T-helper 22 cell (primary cell): Measurements from ENCODE around the gene SLIT1.
"Not testable (repeated sequence)": the region's sequence is repeated elsewhere in the genome, so short reads cannot be mapped to it uniquely, and the experiment has no call there.

ENCODE experiments used
- DNase-seq: peaks from one replicate; pipeline ENCODE4 v3.0.0-alpha.2; 2020; ENCODE audit warnings: low read depth

SLIT1 gene

GRCh38 chr10:97042716-97043562 is 142.8 kb downstream of the SLIT1 start:
- no peak for DNase-seq

DNA sequence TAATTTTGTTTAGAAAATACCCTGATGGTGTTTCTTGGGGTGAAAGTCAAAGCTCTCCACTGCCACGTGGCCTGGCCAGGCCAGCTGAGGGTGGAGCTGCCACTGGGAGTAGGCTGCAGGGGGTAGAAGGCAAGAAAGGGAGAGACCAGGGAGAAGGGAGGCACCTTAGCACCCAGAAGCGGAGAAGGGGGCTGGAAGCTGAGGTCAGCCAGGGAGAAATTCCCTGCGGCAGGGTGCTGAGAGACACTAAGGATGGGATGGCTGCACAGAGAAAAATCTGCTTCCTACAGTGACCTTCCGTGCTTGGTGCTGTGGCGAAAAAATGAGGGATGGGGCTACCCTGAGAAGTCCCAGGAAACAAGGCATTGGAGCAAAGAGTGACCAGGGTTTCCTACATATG is 143.7 kb downstream of the SLIT1 start:
- DNase-seq, result no peak

DNA sequence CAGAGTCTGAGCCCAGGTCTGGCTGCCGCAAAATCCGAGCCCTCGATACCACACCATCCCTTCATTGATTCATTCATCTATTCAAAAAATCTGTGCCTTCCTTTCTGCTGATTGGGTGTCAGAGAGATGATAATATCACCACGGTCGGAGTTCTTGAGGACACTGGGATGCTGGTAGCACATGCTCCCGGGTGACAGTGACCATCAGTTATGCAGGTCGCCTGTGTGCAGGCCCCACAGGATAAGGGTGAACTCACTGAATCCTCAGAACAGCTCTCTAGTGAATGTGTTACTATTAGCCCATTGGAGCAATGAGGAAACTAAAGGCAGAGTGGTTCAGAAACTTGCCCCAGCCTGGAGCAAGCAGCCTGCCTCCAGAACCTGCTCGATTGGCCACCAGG is 145.1 kb downstream of the SLIT1 start:
- no peak for DNase-seq

GRCh38 chr10:97040248-97040584 is 145.5 kb downstream of the SLIT1 start:
- DNase-seq, result no peak

DNA sequence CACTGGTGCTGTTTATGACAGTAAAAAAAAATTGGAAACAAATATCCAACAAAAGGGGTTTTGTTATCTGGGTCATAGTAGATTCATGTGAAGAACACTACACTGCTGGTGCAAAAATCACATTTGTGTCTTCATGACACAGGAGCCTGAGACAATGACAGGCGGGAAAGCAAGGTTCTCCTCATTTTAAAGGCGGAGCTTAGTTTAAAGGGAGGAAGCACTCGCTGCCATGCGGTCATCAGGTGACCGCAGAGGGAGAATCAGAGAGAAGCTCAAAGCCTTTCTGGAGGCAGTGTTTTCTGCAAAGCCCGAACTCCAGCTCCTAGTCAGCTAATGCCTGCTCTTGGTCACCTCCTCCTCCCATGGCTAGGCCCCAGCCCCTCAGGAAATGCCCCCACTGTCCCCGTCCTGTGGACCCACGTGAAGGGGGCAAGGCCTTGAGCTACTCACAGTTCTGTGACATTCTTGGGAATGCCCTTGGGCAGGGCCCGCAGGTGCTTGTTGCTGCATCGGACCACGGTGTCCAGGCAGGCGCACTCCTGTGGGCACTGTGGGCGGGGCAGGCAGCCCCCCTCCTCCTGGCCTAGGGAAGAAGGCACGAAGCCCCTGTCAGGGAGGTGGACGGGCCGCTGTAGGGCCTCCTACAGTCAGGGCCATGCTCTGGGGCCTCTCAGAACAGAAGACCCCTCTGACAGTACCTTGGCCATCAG is 146.1 kb downstream of the SLIT1 start:
- no peak for DNase-seq

- DNase-seq, result no peak
Measured at GRCh38 chr10:97038688-97039087, 147.1 kb downstream of the SLIT1 start.

- DNase-seq, result no peak
Measured at GRCh38 chr10:97037365-97038361, 148.1 kb downstream of the SLIT1 start.

GRCh38 chr10:97034958-97035769 is 150.6 kb downstream of the SLIT1 start:
- DNase-seq, result no peak

DNA sequence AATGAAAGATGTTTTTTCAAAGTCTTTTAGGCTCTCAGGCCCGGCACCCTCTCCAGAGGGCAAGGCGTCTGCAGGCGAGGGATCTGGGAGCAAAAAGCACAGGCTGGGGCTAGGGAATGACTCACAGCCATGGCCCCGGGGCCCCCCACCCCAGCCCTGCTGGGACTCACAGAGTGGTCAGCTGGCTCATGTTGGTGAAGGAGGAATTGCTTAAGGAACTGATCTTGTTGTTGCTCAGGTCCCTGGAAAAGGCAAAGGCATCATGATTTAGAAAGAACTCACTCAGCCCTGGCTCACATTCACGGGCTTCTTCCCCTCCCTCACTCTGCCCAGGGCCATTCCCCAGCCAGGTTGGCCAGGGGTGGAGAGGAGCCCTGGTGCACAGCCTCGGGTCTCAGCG is 151.5 kb downstream of the SLIT1 start:
- DNase-seq, result no peak

DNA sequence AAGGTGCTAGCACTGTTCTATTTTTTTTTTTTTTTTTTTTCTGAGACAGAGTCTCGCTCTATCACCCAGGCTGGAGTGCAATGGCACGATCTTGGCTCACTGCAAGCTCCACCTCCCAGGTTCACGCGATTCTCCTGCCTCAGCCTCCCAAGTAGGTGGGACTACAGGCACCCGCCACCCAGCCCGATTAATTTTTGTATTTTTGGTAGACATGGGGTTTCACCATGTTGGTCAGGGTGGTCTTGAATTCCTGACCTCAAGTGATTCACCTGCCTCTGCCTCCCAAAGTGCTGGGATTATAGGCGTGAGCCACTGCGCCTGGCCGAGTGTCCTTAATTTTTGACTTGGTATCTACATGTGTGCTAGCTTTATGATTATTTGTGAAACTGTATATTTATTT is 151.9 kb downstream of the SLIT1 start:
- not testable (repeated sequence) for DNase-seq

DNA sequence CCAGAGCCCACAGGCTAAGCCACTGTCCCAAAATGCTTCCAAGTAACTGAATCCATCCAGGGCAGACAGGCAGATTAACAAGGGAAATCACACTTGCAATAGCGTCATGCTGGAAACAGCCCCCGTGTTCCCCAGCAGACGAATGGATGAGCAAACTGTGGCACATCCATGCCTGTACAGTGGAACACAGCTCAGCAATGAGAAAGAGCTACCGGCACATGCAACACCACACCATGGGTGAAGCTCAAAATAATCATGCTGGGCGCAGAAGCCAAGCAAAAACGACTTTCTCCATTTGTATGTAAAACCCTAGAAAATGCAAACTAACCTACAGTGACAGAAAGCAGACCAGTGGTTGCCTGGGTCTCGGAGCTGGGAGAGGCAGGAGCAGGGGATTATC is 153.1 kb downstream of the SLIT1 start:
- no peak for DNase-seq

DNA sequence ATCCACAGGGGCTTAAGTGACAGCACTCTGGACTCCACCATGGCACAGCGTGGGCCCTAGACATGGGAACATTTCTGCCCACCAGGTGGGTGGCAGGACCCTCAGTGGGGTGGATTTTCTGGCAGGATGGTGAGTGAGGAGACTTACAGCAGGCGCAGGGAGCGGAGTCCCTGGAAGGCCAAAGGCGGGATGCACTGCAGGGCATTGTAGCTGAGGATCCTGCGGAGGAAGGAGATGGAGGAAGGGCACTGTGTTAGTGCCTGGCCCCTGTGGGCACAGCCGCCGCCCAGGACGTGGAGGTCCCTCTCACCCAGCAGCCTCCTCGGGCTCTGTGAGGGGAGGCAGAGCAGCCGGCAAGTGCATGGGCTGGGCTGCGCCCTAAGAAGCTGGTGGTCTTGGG is 154.3 kb downstream of the SLIT1 start:
- no peak for DNase-seq

DNA sequence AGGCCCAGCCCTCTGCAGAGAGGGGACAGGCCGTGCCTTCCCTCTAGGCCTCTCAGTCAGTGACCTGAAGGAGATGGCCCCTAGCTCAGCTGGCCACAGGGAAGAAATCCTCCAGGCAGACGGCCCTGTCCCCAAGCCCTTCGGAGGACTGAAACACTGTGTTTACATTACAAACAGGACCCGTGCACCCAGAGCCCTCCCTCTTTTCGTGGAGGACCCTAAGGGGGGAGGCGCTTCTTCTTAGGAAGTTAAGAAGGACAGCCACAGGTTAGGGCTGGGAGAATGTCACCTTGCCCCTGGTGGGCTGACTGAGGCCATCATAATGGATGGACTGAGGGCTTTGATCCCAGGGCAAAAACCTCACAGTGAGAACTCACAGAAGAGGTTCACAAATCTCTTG is 154.9 kb downstream of the SLIT1 start:
- no peak for DNase-seq

GRCh38 chr10:97029271-97029670 is 156.5 kb downstream of the SLIT1 start:
- no peak for DNase-seq

DNA sequence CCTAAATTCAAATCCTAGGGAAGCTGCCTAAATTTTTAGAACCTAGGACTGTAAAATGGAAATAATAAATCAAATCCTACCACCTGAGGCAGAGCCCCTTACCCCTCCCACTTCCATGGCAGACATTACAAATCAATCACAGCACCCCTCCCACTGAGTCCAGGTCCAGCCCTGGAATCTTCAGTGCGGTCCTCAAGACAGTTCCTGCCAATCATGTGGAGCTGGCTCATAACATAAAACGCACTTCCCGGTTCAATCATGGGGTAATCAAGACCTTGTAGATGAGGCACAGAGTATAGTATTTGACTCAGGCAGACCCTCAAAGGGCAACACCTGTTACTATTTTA is 157.0 kb downstream of the SLIT1 start:
- DNase-seq, result no peak

GRCh38 chr10:97028126-97028831 is 157.5 kb downstream of the SLIT1 start:
- no peak for DNase-seq

GRCh38 chr10:97025613-97026242 is 160.0 kb downstream of the SLIT1 start:
- DNase-seq, result no peak

DNA sequence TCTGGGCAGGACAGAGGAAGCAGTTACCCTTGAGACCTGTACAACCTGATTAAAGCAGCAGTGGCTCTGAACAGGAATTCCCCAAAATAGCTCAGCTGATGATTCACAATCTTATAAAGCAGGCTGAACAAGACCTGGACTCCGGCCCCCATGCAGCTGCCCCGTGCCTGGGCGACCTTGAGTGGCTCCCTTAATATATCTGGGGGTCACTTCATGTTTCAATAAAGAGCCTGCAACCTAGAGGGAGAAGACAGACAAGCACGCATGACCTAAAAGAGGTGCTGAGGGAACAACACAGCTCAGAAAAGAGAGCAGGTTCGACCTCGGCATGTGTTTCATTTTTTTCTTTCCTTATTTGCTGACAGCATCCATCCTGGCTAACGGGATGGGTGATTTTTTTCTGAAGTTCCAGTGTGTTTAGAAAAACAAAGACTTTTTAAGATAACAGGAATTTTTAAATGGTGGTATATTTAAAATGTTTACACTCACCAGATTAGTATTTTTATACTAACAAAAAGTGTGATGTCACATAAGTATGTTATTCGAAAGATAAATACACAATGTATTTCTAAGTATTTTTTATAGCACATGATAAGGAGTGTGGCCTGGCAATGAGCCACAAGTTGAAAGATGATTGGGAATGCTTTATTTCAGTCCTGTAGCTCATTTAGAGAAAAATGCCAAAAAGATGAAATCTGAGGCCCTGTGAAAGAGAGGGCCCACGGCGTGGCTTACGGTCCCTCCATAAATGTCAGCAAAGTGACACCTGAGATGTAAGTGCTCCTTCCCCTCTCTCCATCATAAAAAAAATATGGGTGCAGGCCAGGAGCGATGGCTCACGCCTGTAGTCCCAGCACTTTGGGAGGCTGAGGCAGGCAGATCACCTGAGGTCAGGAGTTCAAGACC is 161.3 kb downstream of the SLIT1 start:
- no peak for DNase-seq

- no peak for DNase-seq
Measured at GRCh38 chr10:97023401-97024167, 162.2 kb downstream of the SLIT1 start.
